HepG2 (cell line): ENCODE measurements around the gene ABCC5. TPM values are rescaled to one million over a fixed set of nuclear protein-coding genes. Genes with fewer than 3 reads are reported as not detected.

Experiments used
- ARID4A ChIP-seq: sonication (generic); formaldehyde crosslinking; IDR thresholded peaks from 2 replicates; pipeline ENCODE4 v1.5.0; 2020; ENCODE audit warnings: mild to moderate bottlenecking, missing genetic modification reagents, borderline replicate concordance
- CREM ChIP-seq, 2 experiments: sonication (generic) in 1 of 2; formaldehyde crosslinking in 1 of 2; IDR thresholded peaks; 2 replicates each; pipeline versions ENCODE4 v1.4.0 to v1.6.1; 2016 to 2020; ENCODE audit warnings: antibody characterized with exemption in 1 of 2, mild to moderate bottlenecking in 1 of 2, missing genetic modification reagents in 1 of 2
- ELF3 ChIP-seq: IDR thresholded peaks from 2 replicates; pipeline ENCODE4 v1.6.1; 2016; ENCODE audit warnings: missing genetic modification reagents, missing compliant biosample characterization
- ERF ChIP-seq: IDR thresholded peaks from 2 replicates; pipeline ENCODE4 v1.6.1; 2018; ENCODE audit warnings: missing biosample characterization, missing genetic modification reagents
- GATAD1 ChIP-seq: IDR thresholded peaks from 2 replicates; pipeline ENCODE4 v1.6.1; 2016; ENCODE audit warnings: missing genetic modification reagents, missing compliant biosample characterization
- GATAD2A ChIP-seq: IDR thresholded peaks from 2 replicates; pipeline ENCODE4 v1.6.1; 2016
- HDAC6 ChIP-seq: fragments of 200-600 bp; sonication (generic); IDR thresholded peaks from 2 replicates; pipeline ENCODE4 v1.7.0; 2017; ENCODE audit warnings: mild to moderate bottlenecking, antibody characterized with exemption, low read length, low read depth
- KDM5A ChIP-seq: fragments of 200-600 bp; sonication (generic); IDR thresholded peaks from 2 replicates; pipeline ENCODE4 v1.7.0; 2018; ENCODE audit warnings: antibody characterized with exemption, mild to moderate bottlenecking, low read length, borderline replicate concordance
- NAIF1 ChIP-seq: sonication (generic); formaldehyde crosslinking; IDR thresholded peaks from 2 replicates; pipeline ENCODE4 v1.5.0; 2020; ENCODE audit warnings: mild to moderate bottlenecking, missing genetic modification reagents, borderline replicate concordance
- NCOR1 ChIP-seq: fragments of 200-600 bp; sonication (generic); IDR thresholded peaks from 2 replicates; pipeline ENCODE4 v1.7.0; 2017; ENCODE audit warnings: antibody characterized with exemption, low read length, borderline replicate concordance
- NR2C2 ChIP-seq: sonication (generic); formaldehyde crosslinking; IDR thresholded peaks from 2 replicates; pipeline ENCODE4 v1.4.0; 2020; ENCODE audit warnings: missing genetic modification reagents, mild to moderate bottlenecking, moderate library complexity, borderline replicate concordance
- PHB2 ChIP-seq: fragments of 450-650 bp; IDR thresholded peaks from 2 replicates; pipeline ENCODE4 v1.6.1; 2018; ENCODE audit not compliant: partially characterized antibody
- PHF21A ChIP-seq: sonication (generic); formaldehyde crosslinking; IDR thresholded peaks from 2 replicates; pipeline ENCODE4 v1.5.0; 2020; ENCODE audit warnings: mild to moderate bottlenecking, missing genetic modification reagents
- POLR2A ChIP-seq, 2 experiments: IDR thresholded peaks; 2 replicates each; pipeline ENCODE4 v1.6.1; 2011; ENCODE audit warnings: low read depth in 2 of 2, low read length in 2 of 2, mild to moderate bottlenecking in 1 of 2, moderate library complexity in 1 of 2; ENCODE audit not compliant: insufficient read depth in 1 of 2
- RAD21 ChIP-seq: fragments of 450-650 bp; formaldehyde crosslinking; IDR thresholded peaks from 2 replicates; pipeline ENCODE4 v1.5.0; 2020; ENCODE audit warnings: mild to moderate bottlenecking
- RFX3 ChIP-seq: IDR thresholded peaks from 2 replicates; pipeline ENCODE4 v1.6.1; 2016; ENCODE audit warnings: missing biosample characterization, missing genetic modification reagents
- SNAPC2 ChIP-seq: sonication (generic); formaldehyde crosslinking; IDR thresholded peaks from 2 replicates; pipeline ENCODE4 v1.8.1; 2022; ENCODE audit warnings: mild to moderate bottlenecking, missing genetic modification reagents
- ZNF138 ChIP-seq: sonication (generic); formaldehyde crosslinking; IDR thresholded peaks from 2 replicates; pipeline ENCODE4 v1.5.0; 2020; ENCODE audit warnings: mild to moderate bottlenecking, low read depth, missing genetic modification reagents
- ZNF225 ChIP-seq: sonication (generic); formaldehyde crosslinking; IDR thresholded peaks from 2 replicates; pipeline ENCODE4 v1.4.0; 2020; ENCODE audit warnings: mild to moderate bottlenecking, missing genetic modification reagents
- ZNF331 ChIP-seq: sonication (generic); formaldehyde crosslinking; IDR thresholded peaks from 2 replicates; pipeline ENCODE4 v1.4.0; 2020; ENCODE audit warnings: missing genetic modification reagents
- ZNF615 ChIP-seq: sonication (generic); formaldehyde crosslinking; IDR thresholded peaks from 2 replicates; pipeline ENCODE4 v1.5.0; 2020; ENCODE audit warnings: mild to moderate bottlenecking, missing genetic modification reagents, borderline replicate concordance
- ZNF816 ChIP-seq: sonication (generic); formaldehyde crosslinking; IDR thresholded peaks from 2 replicates; pipeline ENCODE4 v1.8.0; 2022; ENCODE audit warnings: missing genetic modification reagents, mild to moderate bottlenecking, borderline replicate concordance
- ZUFSP ChIP-seq: sonication (generic); formaldehyde crosslinking; IDR thresholded peaks from 2 replicates; pipeline ENCODE4 v1.9.0; 2021; ENCODE audit warnings: missing genetic modification reagents, mild to moderate bottlenecking, borderline replicate concordance
- ZZZ3 ChIP-seq: sonication (generic); formaldehyde crosslinking; IDR thresholded peaks from 2 replicates; pipeline ENCODE4 v1.4.0; 2020; ENCODE audit warnings: missing genetic modification reagents, mild to moderate bottlenecking, borderline replicate concordance
- polyA plus RNA-seq, 8 experiments: library from polyadenylated mRNA; depleted of rRNA in 3 of 8; stranded (reverse) in 7 of 8; unstranded in 1 of 8; fragments of >200 nt; fragmentation: Illumina TruSeq in 4 of 8; extraction: Trizol in 4 of 8; gene quantifications; 2 replicates each; pipeline versions ENCODE4 v1.2.1 to v1.2.3, GENCODE V29; 2011 to 2016; ENCODE audit warnings: low read depth in 4 of 8, missing spikeins in 1 of 8, mixed read lengths in 1 of 8; ENCODE audit not compliant: insufficient read depth in 1 of 8
- total RNA-seq, 5 experiments: library from RNA; depleted of rRNA; stranded (reverse); fragments of >200 nt; fragmentation: Illumina TruSeq; extraction: Trizol; gene quantifications; 2 replicates each; pipeline ENCODE4 v1.2.3, GENCODE V29; 2016; ENCODE audit warnings: low read depth in 1 of 5

Gene ABCC5
- total and polyA plus RNA-seq, 2 of the 13 experiments (the other 11 are each of a cell fraction or from before 2014, with no cell fraction given), result 12.5 to 12.7 TPM

DNA sequence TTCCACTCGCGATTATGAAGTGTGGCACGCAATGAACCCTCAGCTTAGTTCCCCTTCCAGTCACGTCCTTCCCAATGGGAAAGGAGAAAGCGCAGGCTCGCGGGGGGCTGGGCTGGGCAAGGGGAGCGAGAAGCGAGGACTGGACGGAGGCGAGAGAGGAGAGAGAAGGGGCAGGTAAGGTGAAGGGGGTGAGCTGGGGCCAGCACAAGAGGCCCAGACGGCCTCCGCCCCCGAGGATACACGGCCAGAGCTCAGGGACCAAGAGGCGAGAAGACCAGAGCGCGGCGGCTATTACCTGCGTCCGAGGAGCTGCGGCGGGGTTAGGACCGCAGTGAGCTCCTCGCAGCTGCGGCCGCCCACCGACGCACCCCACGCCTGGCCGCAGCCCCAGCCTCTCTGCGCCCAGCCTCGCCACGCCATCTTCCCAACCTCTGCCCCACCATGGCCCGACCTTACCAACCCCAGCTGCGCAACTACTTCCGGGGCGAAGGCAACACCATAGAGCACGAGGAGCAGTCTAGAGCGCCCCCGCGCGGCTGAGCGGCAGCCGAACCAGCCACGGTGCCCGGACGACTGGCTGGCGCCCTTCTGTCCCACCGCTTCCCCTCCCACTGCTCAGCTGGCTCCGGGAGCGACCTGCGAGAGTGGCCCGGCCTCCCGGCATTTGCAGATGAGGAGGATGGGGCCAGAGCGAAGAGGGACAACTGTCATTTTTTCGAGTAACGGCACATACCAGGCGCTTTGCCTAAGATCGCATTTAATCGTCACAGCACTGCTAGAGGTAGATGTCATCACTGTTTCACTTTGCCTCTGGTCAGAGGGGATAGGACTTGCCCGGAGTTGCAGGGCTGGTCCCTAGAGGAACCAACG lies 133.0 kb downstream of the ABCC5 start, which contains the start of gene PARL (continued):
- TF ChIP-seq ZNF225 (CRISPR knock-in tag), result no peak; the same call in 1 of the 2 replicates
- peak; percentile 99 for TF ChIP-seq ARID4A
- peak; percentile 96 for TF ChIP-seq GATAD1 (CRISPR knock-in tag)
- TF ChIP-seq KDM5A, result peak; percentile 76
- TF ChIP-seq ZNF138 (CRISPR knock-in tag), result no peak
- TF ChIP-seq SNAPC2 (CRISPR knock-in tag), result peak; percentile 70; the same call in 1 of the 2 replicates
- peak; percentile 41; the same call in 1 of the 2 replicates for TF ChIP-seq CREM (IDR thresholded peaks at IDR 0.05)
- TF ChIP-seq CREM (CRISPR knock-in tag; IDR thresholded peaks at IDR 0.05), result no peak
- no peak for TF ChIP-seq HDAC6
- TF ChIP-seq RFX3 (CRISPR knock-in tag), result peak; percentile 11; the same call in 1 of the 2 replicates
- no peak for TF ChIP-seq ZUFSP (CRISPR knock-in tag)
- TF ChIP-seq GATAD2A, result peak; percentile 82; the same call in 1 of the 2 replicates
- TF ChIP-seq ZNF816, result peak; percentile 78; the same call in 1 of the 2 replicates
- peak; percentile 92 for TF ChIP-seq ERF
- peak; percentile 87 for TF ChIP-seq ELF3 (CRISPR knock-in tag)
- TF ChIP-seq RAD21 (CRISPR knock-in tag), result peak; percentile 82
- peak; percentile 90 to 94 for TF ChIP-seq POLR2A (IDR thresholded peaks at IDR 0.05; ENCODE audit: insufficient read depth in 1 of 2, low read depth in 2 of 2, low read length in 2 of 2)
- TF ChIP-seq PHF21A, result peak; percentile 76; the same call in 1 of the 2 replicates
- peak; percentile 64; the same call in 1 of the 2 replicates for TF ChIP-seq ZNF615 (CRISPR knock-in tag)
- no peak for TF ChIP-seq PHB2
- TF ChIP-seq ZZZ3 (CRISPR knock-in tag), result peak; percentile 89; the same call in 1 of the 2 replicates
- peak; percentile 29; the same call in 1 of the 2 replicates for TF ChIP-seq NCOR1
- peak; percentile 89; the same call in 1 of the 2 replicates for TF ChIP-seq ZNF331 (CRISPR knock-in tag)
- TF ChIP-seq NR2C2, result peak; percentile 100
- TF ChIP-seq NAIF1 (CRISPR knock-in tag), result peak; percentile 90
